H1 (cell line): ENCODE data around the gene COX7A1. TPM values are rescaled to one million over a fixed set of nuclear protein-coding genes. Genes with fewer than 3 reads are reported as not detected.
A peak's percentile ranks its signal among the peaks of the same experiment; 100 is the strongest.

Experiments used
- CTCF ChIA-PET: fragments of 300-600 bp; sonication (Branson Sonifier 250); formaldehyde crosslinking; loops from one replicate; lab custom pipeline; 2021; ENCODE audit not compliant: partially characterized antibody; lab: Charles Lee
- POLR2A ChIA-PET: fragments of 300-600 bp; sonication (Branson Sonifier 250); formaldehyde crosslinking; loops from one replicate; lab custom pipeline; 2021; ENCODE audit warnings: inconsistent platforms; ENCODE audit not compliant: partially characterized antibody; lab: Charles Lee
- DNase-seq, 2 experiments: peaks; one replicate each; pipeline versions ENCODE4 v3.0.0 to v3.0.0-alpha.2; 2010 to 2022; ENCODE audit warnings: low spot score in 2 of 2, low read depth in 1 of 2, mixed read lengths in 1 of 2
- FAIRE-seq: peaks from 2 replicates; lab custom pipeline; 2011; peaks lifted over from hg19 to GRCh38; lab: Jason Lieb, UNC
- H2AFZ ChIP-seq: 2 replicates; pipeline ENCODE4 v1.8.1; 2012; ENCODE audit warnings: low read length, inconsistent platforms
- H2AK5ac ChIP-seq: 2 replicates; pipeline ENCODE4 v1.6.1; 2013; ENCODE audit warnings: low read depth, low read length
- H2BK120ac ChIP-seq: replicated peaks from 2 replicates; pipeline ENCODE3; 2013; ENCODE audit warnings: low read depth, low read length, inconsistent platforms
- H2BK12ac ChIP-seq: 2 replicates; pipeline ENCODE4 v1.6.1; 2013; ENCODE audit warnings: low read depth, low read length
- H2BK15ac ChIP-seq: 2 replicates; pipeline ENCODE4 v1.6.1; 2013; ENCODE audit warnings: low read length
- H2BK20ac ChIP-seq: 2 replicates; pipeline ENCODE4 v1.6.1; 2013; ENCODE audit warnings: low read length
- H2BK5ac ChIP-seq: 2 replicates; pipeline ENCODE4 v1.6.1; 2013; ENCODE audit warnings: low read depth, low read length
- H3K14ac ChIP-seq: 2 replicates; pipeline ENCODE4 v1.6.1; 2013; ENCODE audit warnings: inconsistent platforms; ENCODE audit not compliant: insufficient read length
- H3K18ac ChIP-seq: 2 replicates; pipeline ENCODE4 v1.6.1; 2013; ENCODE audit warnings: low read length; ENCODE audit errors: extremely low read depth
- H3K23ac ChIP-seq: 2 replicates; pipeline ENCODE4 v1.6.1; 2013; ENCODE audit warnings: inconsistent platforms; ENCODE audit not compliant: insufficient read length
- H3K23me2 ChIP-seq: 2 replicates; pipeline ENCODE4 v1.6.1; 2013; ENCODE audit warnings: low read depth, low read length
- H3K27ac ChIP-seq: 2 replicates; pipeline ENCODE4 v1.6.1; 2011; ENCODE audit warnings: low read depth, low read length, inconsistent platforms
- H3K27me3 ChIP-seq, 4 experiments: replicated peaks in 1 of 4; 1 replicate in 1 of 4; 2 replicates in 3 of 4; pipeline versions ENCODE4 v1.6.1 to v1.8.1; 2011 to 2013; ENCODE audit warnings: low read length in 3 of 4, mild to moderate bottlenecking in 3 of 4, inconsistent platforms in 2 of 4, mixed read lengths in 2 of 4, moderate library complexity in 1 of 4; ENCODE audit not compliant: control insufficient read depth in 3 of 4, insufficient read depth in 3 of 4; ENCODE audit errors: extremely low read depth in 1 of 4
- H3K36me3 ChIP-seq, 4 experiments: 2 replicates each; pipeline versions ENCODE4 v1.6.1 to v1.8.1; 2011 to 2013; ENCODE audit warnings: mild to moderate bottlenecking in 4 of 4, low read length in 3 of 4, moderate library complexity in 2 of 4, control low read depth in 1 of 4, inconsistent platforms in 1 of 4; ENCODE audit not compliant: insufficient read depth in 4 of 4, control insufficient read depth in 2 of 4
- H3K4ac ChIP-seq: replicated peaks from 2 replicates; pipeline ENCODE3; 2013; ENCODE audit warnings: low read length, low read depth, mixed read lengths, inconsistent platforms; ENCODE audit not compliant: insufficient read length
- H3K4me1 ChIP-seq, 4 experiments: replicated peaks in 1 of 4; 1 replicate in 1 of 4; 2 replicates in 3 of 4; pipeline versions ENCODE4 v1.6.1 to v1.8.1; 2011 to 2013; ENCODE audit warnings: low read length in 3 of 4, inconsistent platforms in 2 of 4, mixed read lengths in 1 of 4; ENCODE audit not compliant: insufficient read depth in 4 of 4, control insufficient read depth in 3 of 4
- H3K4me2 ChIP-seq, 2 experiments: 2 replicates each; pipeline versions ENCODE4 v1.6.1 to v1.8.1; 2011 to 2013; ENCODE audit warnings: low read depth in 2 of 2, low read length in 2 of 2, control low read depth in 1 of 2, inconsistent platforms in 1 of 2, mild to moderate bottlenecking in 1 of 2; ENCODE audit not compliant: insufficient read depth in 1 of 2
- H3K4me3 ChIP-seq, 4 experiments: fragments of 200-600, 300-600 bp in 1 of 4; sonication (generic), shearing (Covaris generic), sonication (Bioruptor Twin) in 1 of 4; 2 replicates each; pipeline versions ENCODE4 v1.5.1 to v1.8.1; 2011 to 2016; ENCODE audit warnings: low read length in 4 of 4, low read depth in 3 of 4, control low read depth in 2 of 4, inconsistent platforms in 2 of 4, mild to moderate bottlenecking in 2 of 4, mixed read lengths in 1 of 4, moderate library complexity in 1 of 4; ENCODE audit not compliant: insufficient read depth in 2 of 4; ENCODE audit errors: extremely low read depth in 1 of 4
- H3K56ac ChIP-seq: replicated peaks from 2 replicates; pipeline ENCODE3; 2013; ENCODE audit warnings: low read depth, mild to moderate bottlenecking, mixed read lengths, low read length, inconsistent platforms; ENCODE audit not compliant: insufficient read length
- H3K79me1 ChIP-seq: 2 replicates; pipeline ENCODE4 v1.6.1; 2013; ENCODE audit warnings: low read depth, low read length, control low read depth
- H3K79me2 ChIP-seq, 2 experiments: 2 replicates each; pipeline versions ENCODE4 v1.6.1 to v1.8.1; 2012 to 2013; ENCODE audit warnings: low read length in 2 of 2, mild to moderate bottlenecking in 2 of 2, inconsistent platforms in 1 of 2; ENCODE audit not compliant: insufficient read depth in 2 of 2, control insufficient read depth in 1 of 2
- H3K9ac ChIP-seq, 4 experiments: replicated peaks in 1 of 4; 1 replicate in 1 of 4; 2 replicates in 3 of 4; pipeline versions ENCODE4 v1.6.1 to v1.8.1; 2011 to 2013; ENCODE audit warnings: low read depth in 3 of 4, low read length in 3 of 4, control low read depth in 2 of 4, mild to moderate bottlenecking in 2 of 4, moderate library complexity in 2 of 4, inconsistent platforms in 1 of 4; ENCODE audit errors: extremely low read depth in 1 of 4
- H3K9me3 ChIP-seq, 2 experiments: 2 replicates each; pipeline versions ENCODE4 v1.6.1 to v1.8.1; 2012 to 2013; ENCODE audit warnings: mild to moderate bottlenecking in 2 of 2, moderate library complexity in 2 of 2, control low read depth in 1 of 2, inconsistent platforms in 1 of 2, low read depth in 1 of 2, low read length in 1 of 2, mixed read lengths in 1 of 2; ENCODE audit not compliant: insufficient read depth in 2 of 2
- H4K20me1 ChIP-seq, 2 experiments: replicated peaks in 1 of 2; 2 replicates each; pipeline versions ENCODE3 to v1.8.1; 2011 to 2013; ENCODE audit warnings: inconsistent platforms in 2 of 2, low read length in 2 of 2, mild to moderate bottlenecking in 1 of 2; ENCODE audit not compliant: insufficient read depth in 2 of 2, control insufficient read depth in 1 of 2
- H4K5ac ChIP-seq: 2 replicates; pipeline ENCODE4 v1.6.1; 2013; ENCODE audit warnings: low read length, low read depth, mixed read lengths, inconsistent platforms; ENCODE audit not compliant: insufficient read length
- H4K8ac ChIP-seq: 2 replicates; pipeline ENCODE4 v1.8.0; 2013; ENCODE audit warnings: mild to moderate bottlenecking, moderate library complexity, low read length, inconsistent platforms; ENCODE audit not compliant: insufficient read depth; ENCODE audit errors: extremely low read depth
- H4K91ac ChIP-seq: replicated peaks from 2 replicates; pipeline ENCODE3; 2013; ENCODE audit warnings: low read length, mixed read lengths, inconsistent platforms; ENCODE audit not compliant: insufficient read length
- CREB1 ChIP-seq: IDR thresholded peaks from 2 replicates; pipeline ENCODE4 v1.6.1; 2012; ENCODE audit warnings: inconsistent platforms
- KDM4A ChIP-seq: IDR thresholded peaks from one replicate; pipeline ENCODE4 v1.7.1; 2012; ENCODE audit warnings: low read depth, mild to moderate bottlenecking, moderate library complexity, low read length, inconsistent platforms; ENCODE audit not compliant: severe bottlenecking
- PHF8 ChIP-seq: fragments of 200-600 bp; sonication (generic); conservative IDR thresholded peaks from 2 replicates; pipeline ENCODE4 v1.7.1; 2012; ENCODE audit warnings: low read depth, mild to moderate bottlenecking, inconsistent platforms, low read length, moderate library complexity
- RNF2 ChIP-seq: fragments of 200-900, 300-1000 bp; sonication (generic); IDR thresholded peaks from 2 replicates; pipeline ENCODE4 v1.7.1; 2016; ENCODE audit warnings: borderline replicate concordance, low read depth, mild to moderate bottlenecking, antibody characterized with exemption, low read length; ENCODE audit not compliant: poor library complexity, severe bottlenecking; ENCODE audit errors: missing control alignments
- YY1 ChIP-seq: IDR thresholded peaks from 2 replicates; pipeline ENCODE4 v1.6.1; 2011; ENCODE audit warnings: low read depth, mild to moderate bottlenecking, low read length
- WGBS, 2 experiments: shearing (Covaris generic) in 1 of 2; methylation state at CpG; one replicate each; pipeline versions ENCODE4 v1.1.6 to v1.1.7; 2013 to 2015; ENCODE audit warnings: low lambda C conversion rate in 2 of 2, mixed read lengths in 2 of 2, inconsistent platforms in 1 of 2, low coverage in 1 of 2, missing lambda C conversion rate in 1 of 2; ENCODE audit not compliant: insufficient replicate concordance in 2 of 2, insufficient coverage in 1 of 2, insufficient read length in 1 of 2; ENCODE audit errors: extremely low coverage in 1 of 2, missing lambda C conversion rate in 1 of 2; 5-methylcytosine and 5-hydroxymethylcytosine counted together
- polyA plus RNA-seq, 7 experiments: library from polyadenylated mRNA; depleted of rRNA in 3 of 7; stranded (reverse) in 5 of 7; unstranded in 2 of 7; fragments of >200 nt in 5 of 7; fragments of 200-250 nt in 2 of 7; gene quantifications; 1 replicate in 5 of 7; 2 replicates in 1 of 7; 4 replicates in 1 of 7; pipeline versions ENCODE4 v1.2.1 to v1.2.3, GENCODE V29; 2011 to 2013; ENCODE audit warnings: missing spikeins in 2 of 7, mixed read lengths in 2 of 7
- total RNA-seq: library from RNA; stranded (reverse); fragmentation: NEBNext Ultra II Directional; extraction: Animal tissue kit (Norgen Biotek cat#: 25700); gene quantifications from 2 replicates; pipeline ENCODE4 v1.2.1, GENCODE V29; 2021

Gene COX7A1
- total and polyA plus RNA-seq, 2 of the 8 experiments (the other 6 are each of a cell fraction or from before 2014, with no cell fraction given): 0.60 TPM

- Histone ChIP-seq H2BK5ac (no peak overlapping the region), H2BK15ac (no peak overlapping the region), H3K79me2 (no peaks in the 10 kb centered on the region), H2BK120ac (no peak overlapping the region), H3K4ac (no peak overlapping the region), H3K14ac (no peak overlapping the region), H4K91ac (no peak overlapping the region), H3K4me3 (no peak overlapping the region), H2AFZ (no peak overlapping the region), H3K23me2 (peaks cover 13% of the 10 kb centered on the region; the same call in 1 of the 2 replicates), H3K9me3 (no peaks in the 10 kb centered on the region), H3K23ac (no peak overlapping the region), H3K56ac (no peak overlapping the region), H2BK20ac (no peak overlapping the region), H4K8ac (no peak overlapping the region), H3K9ac (no peak overlapping the region), H4K20me1 (peaks cover 0 to 8% of the 10 kb centered on the region in 2 experiments), H3K18ac (no peak overlapping the region), H3K79me1 (no peaks in the 10 kb centered on the region), H3K27ac (no peak overlapping the region), H3K27me3 (no peaks in the 10 kb centered on the region), H3K4me2 (peak overlapping the region in 1 of 2 experiments; percentile 97; a peak in 1 of 4 replicates), H3K36me3 (peaks cover under 1 to 21% (median 7%) of the 10 kb centered on the region in 4 experiments; a peak in 5 of 8 replicates), H2BK12ac (no peak overlapping the region), H3K4me1 (peaks cover 0 to 5% (median 0%) of the 10 kb centered on the region in 4 experiments; a peak in 1 of 7 replicates), H2AK5ac (no peak overlapping the region), H4K5ac (no peak overlapping the region)
- DNase-seq (no peak), FAIRE-seq (no peak)
- WGBS, 2 experiments: 95% methylated on average over 10 of the region's 10 CpGs; no CpG with 5 or more reads in 1 of the 2 experiments
- POLR2A ChIA-PET: interaction anchor here (0.7 to 4.2 kb wide), 8 partner anchors 11 to 155 kb away, joined by 3 to 29 read pairs (median 5); partner anchors contain the start of genes CAPNS1, ZNF146 and ZNF565
- CTCF ChIA-PET: interaction anchor here (0.6 to 1.7 kb wide), 5 partner anchors 9 to 577 kb away, joined by 3 to 11 read pairs (median 3); no protein-coding TSS in a partner anchor
- no peak for TF ChIP-seq PHF8
- no peak for TF ChIP-seq KDM4A
- no peak for TF ChIP-seq CREB1
- no peak for TF ChIP-seq RNF2
- no peak for TF ChIP-seq YY1
Observed at GRCh38 chr19:36153126-36153525, 879 bp upstream of the COX7A1 start.
